ENCODE results near the gene GPC6. TPM values are rescaled to one million over a fixed set of nuclear protein-coding genes. Genes with fewer than 3 reads are reported as not detected.

Gene GPC6
- total and polyA plus RNA-seq, 9 of the 15 experiments (the other 6 are each of a cell fraction or from before 2014, with no cell fraction given), result under 0.01 to 0.20 (median 0.01) TPM; not detected in 4

- TF ChIP-seq CREB3L1 (IDR thresholded peaks at IDR 0.05; ENCODE audit: borderline replicate concordance, low read depth) (no peak), EGR1 (conservative IDR thresholded peaks at IDR 0.05) (no peak), JUNB (CRISPR knock-in tag; conservative IDR thresholded peaks at IDR 0.05) (no peak)
Observed at GRCh38 chr13:93467175-93467574, 240.6 kb downstream of the GPC6 start (continued).

- ChIA-PET POLR2A (no interaction called here), CTCF (ENCODE audit: low intra/inter-chr PET ratio) (no interaction called here)
- Histone ChIP-seq H3K4me3 (no peak overlapping the region), H3K27me3 (ENCODE audit: control insufficient read depth in 2 of 2, insufficient read depth in 2 of 2, low read length in 2 of 2) (no peaks in the 10 kb centered on the region), H3K9me3 (replicated peaks; ENCODE audit: control insufficient read depth, insufficient read depth, low read depth, low read length) (no peaks in the 10 kb centered on the region), H4K20me1 (replicated peaks; ENCODE audit: control insufficient read depth, insufficient read depth, low read length) (no peaks in the 10 kb centered on the region), H3K9ac (ENCODE audit: insufficient read depth in 1 of 2, low read depth in 2 of 2, low read length in 2 of 2) (no peak overlapping the region), H3K4me1 (replicated peaks in 1 of 2; ENCODE audit: control insufficient read depth in 2 of 2, insufficient read depth in 2 of 2, low read length in 2 of 2) (no peaks in the 10 kb centered on the region), H3K79me2 (ENCODE audit: control insufficient read depth, insufficient read depth, low read length) (no peaks in the 10 kb centered on the region), H3K4me2 (ENCODE audit: insufficient read depth, low read length) (no peak overlapping the region), H3K9me1 (ENCODE audit: control insufficient read depth, insufficient read depth, low read length) (no peaks in the 10 kb centered on the region), H3K27ac (ENCODE audit: extremely low read depth, low read depth, low read length) (no peak overlapping the region), H2AFZ (ENCODE audit: low read depth, low read length) (no peak overlapping the region), H3K36me3 (ENCODE audit: control insufficient read depth, insufficient read depth, low read length) (no peaks in the 10 kb centered on the region)
- in situ Hi-C loops (cut with MboI) (no loop called here), intact Hi-C loops (cut with micrococcal nuclease) (no loop called here)
- FAIRE-seq, result no peak
- BruUV-seq (replicated peaks), result no TSS peak
- WGBS (ENCODE audit: insufficient coverage, low coverage, missing lambda C conversion rate), result 0% methylated on average over 1 of the region's 1 CpG
- no peak for ATAC-seq
- DNase-seq (ENCODE audit: extremely low read depth in 1 of 4, low spot score in 3 of 4), result no peak
- TF ChIP-seq PKNOX1 (IDR thresholded peaks at IDR 0.05), result no peak
- no peak for TF ChIP-seq ZNF384 (IDR thresholded peaks at IDR 0.05; ENCODE audit: low read depth, low read length)
- TF ChIP-seq TRIM24 (IDR thresholded peaks at IDR 0.05), result no peak
- TF ChIP-seq ZNF354B (CRISPR knock-in tag; IDR thresholded peaks at IDR 0.05), result no peak
- TF ChIP-seq UBTF (IDR thresholded peaks at IDR 0.05; ENCODE audit: borderline replicate concordance in 1 of 2, low read depth in 2 of 2, low read length in 2 of 2), result no peak
- TF ChIP-seq TCF15 (CRISPR knock-in tag; IDR thresholded peaks at IDR 0.05), result no peak
- TF ChIP-seq ZNF764 (CRISPR knock-in tag; IDR thresholded peaks at IDR 0.05; ENCODE audit: low read depth), result no peak
- no peak for TF ChIP-seq ZNF830 (CRISPR knock-in tag; IDR thresholded peaks at IDR 0.05)
- no peak for TF ChIP-seq ETV6 (IDR thresholded peaks at IDR 0.05; ENCODE audit: borderline replicate concordance in 1 of 2, low read depth in 2 of 2, low read length in 1 of 2)
- TF ChIP-seq ETV6 (CRISPR knock-in tag; IDR thresholded peaks at IDR 0.05; ENCODE audit: borderline replicate concordance), result no peak
- TF ChIP-seq ZNF785 (CRISPR knock-in tag; IDR thresholded peaks at IDR 0.05), result no peak
- no peak for TF ChIP-seq TAF1 (IDR thresholded peaks at IDR 0.05; ENCODE audit: control insufficient read depth, extremely low read depth, insufficient read depth, low read length, severe bottlenecking)
- no peak for TF ChIP-seq MEIS2 (IDR thresholded peaks at IDR 0.05; ENCODE audit: partially characterized antibody)
Observed at GRCh38 chr13:93468433-93468832, 241.8 kb downstream of the GPC6 start.
